DND-41 (cell line): Measurements from ENCODE around the gene GTF3C4.

Experiments used
- ATAC-seq: fragments of 200-7000 bp; cut with Tn5 transposase; 3 replicates; pipeline ENCODE4 v1.9.1; 2021; ENCODE audit warnings: low read depth; ENCODE audit not compliant: insufficient read depth
- DNase-seq: peaks from one replicate; pipeline ENCODE4 v3.0.0-alpha.2; 2020
- H2AFZ ChIP-seq: 2 replicates; pipeline ENCODE4 v1.6.0; 2012; ENCODE audit warnings: low read depth, low read length
- H3K27ac ChIP-seq: 2 replicates; pipeline ENCODE4 v1.5.1; 2012; ENCODE audit warnings: low read length, inconsistent platforms
- H3K27me3 ChIP-seq: fragments of 200-600 bp; sonication (generic); 2 replicates; pipeline ENCODE4 v1.6.0; 2012; ENCODE audit warnings: low read length, mild to moderate bottlenecking, inconsistent platforms; ENCODE audit not compliant: insufficient read depth, poor library complexity
- H3K36me3 ChIP-seq: 2 replicates; pipeline ENCODE4 v1.5.1; 2012; ENCODE audit warnings: low read length, inconsistent platforms; ENCODE audit not compliant: insufficient read depth
- H3K4me1 ChIP-seq: 2 replicates; pipeline ENCODE4 v1.5.1; 2012; ENCODE audit warnings: mild to moderate bottlenecking, low read length; ENCODE audit not compliant: insufficient read depth
- H3K4me2 ChIP-seq: 2 replicates; pipeline ENCODE4 v1.6.0; 2012; ENCODE audit warnings: mild to moderate bottlenecking, moderate library complexity, low read length, inconsistent platforms; ENCODE audit not compliant: insufficient read depth
- H3K4me3 ChIP-seq, 2 experiments: fragments of 200-600 bp in 1 of 2; shearing (Covaris generic) in 1 of 2; 2 replicates each; pipeline ENCODE4 v1.5.1; 2012 to 2016; ENCODE audit warnings: inconsistent platforms in 2 of 2, low read length in 2 of 2, mild to moderate bottlenecking in 2 of 2, low read depth in 1 of 2, moderate library complexity in 1 of 2
- H3K79me2 ChIP-seq: 2 replicates; pipeline ENCODE4 v1.6.0; 2012; ENCODE audit warnings: low read length, inconsistent platforms; ENCODE audit not compliant: insufficient read depth
- H3K9ac ChIP-seq: 2 replicates; pipeline ENCODE4 v1.6.0; 2012; ENCODE audit warnings: low read depth, mild to moderate bottlenecking, inconsistent platforms, low read length, moderate library complexity
- H3K9me3 ChIP-seq: 2 replicates; pipeline ENCODE4 v1.5.1; 2012; ENCODE audit warnings: low read length, moderate library complexity, mild to moderate bottlenecking, inconsistent platforms; ENCODE audit not compliant: insufficient read depth, severe bottlenecking
- H4K20me1 ChIP-seq: 2 replicates; pipeline ENCODE4 v1.6.0; 2012; ENCODE audit warnings: low read length; ENCODE audit not compliant: insufficient read depth
- EZH2 ChIP-seq: IDR thresholded peaks from 3 replicates; pipeline ENCODE4 v1.6.1; 2012; ENCODE audit warnings: borderline replicate concordance, low read depth, mild to moderate bottlenecking, moderate library complexity, low read length, inconsistent platforms; ENCODE audit not compliant: severe bottlenecking
- TF ChIP-seq, protein P1 (sequence below): IDR thresholded peaks from 2 replicates; pipeline ENCODE4 v1.5.1; 2012; ENCODE audit warnings: borderline replicate concordance, low read length, moderate library complexity, mild to moderate bottlenecking; ENCODE audit not compliant: poor library complexity, severe bottlenecking; ENCODE audit errors: extremely low read depth

Gene GTF3C4

DNA sequence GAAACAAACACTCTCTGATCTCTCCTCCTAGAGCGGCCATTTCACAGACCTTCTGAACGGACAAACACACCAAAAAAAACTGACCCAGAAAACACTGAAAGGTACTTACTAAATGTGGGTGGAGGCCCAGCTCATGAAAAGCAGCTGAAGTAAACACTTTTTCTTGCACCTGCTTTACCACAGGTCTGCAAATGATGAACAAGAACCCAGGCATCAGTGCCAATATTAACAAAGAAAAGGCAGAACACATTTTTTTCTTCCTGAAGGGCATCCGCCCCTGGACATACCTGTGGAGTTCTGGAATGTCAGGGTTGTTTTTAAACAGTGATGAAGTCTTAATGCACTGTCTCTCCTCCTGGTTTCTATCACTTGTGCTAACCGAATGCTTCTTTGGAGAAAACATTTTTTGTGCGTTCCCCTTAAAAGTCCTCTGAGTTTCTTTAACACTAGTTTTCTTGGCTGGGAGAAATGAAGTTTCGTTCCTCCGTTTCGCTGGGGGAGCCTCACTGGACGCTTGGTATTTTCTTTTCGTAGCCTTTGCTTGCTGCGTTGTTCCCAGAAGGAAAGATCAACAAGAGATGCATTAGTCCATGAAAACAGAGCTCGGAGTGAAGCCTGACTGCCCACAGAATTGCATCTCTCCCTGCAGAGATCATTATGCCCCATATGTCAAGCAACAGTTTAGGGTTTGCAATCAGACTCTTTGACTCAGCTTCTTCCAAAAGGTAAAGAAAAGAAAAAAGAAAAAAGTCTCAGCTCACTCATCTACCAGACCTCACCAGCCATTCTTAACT, 7.9 kb upstream of the GTF3C4 start:
- H3K4me1 ChIP-seq: no peaks in the 10 kb centered on the region
- no peak overlapping the region for H3K9ac ChIP-seq
- TF ChIP-seq, protein P1, sequence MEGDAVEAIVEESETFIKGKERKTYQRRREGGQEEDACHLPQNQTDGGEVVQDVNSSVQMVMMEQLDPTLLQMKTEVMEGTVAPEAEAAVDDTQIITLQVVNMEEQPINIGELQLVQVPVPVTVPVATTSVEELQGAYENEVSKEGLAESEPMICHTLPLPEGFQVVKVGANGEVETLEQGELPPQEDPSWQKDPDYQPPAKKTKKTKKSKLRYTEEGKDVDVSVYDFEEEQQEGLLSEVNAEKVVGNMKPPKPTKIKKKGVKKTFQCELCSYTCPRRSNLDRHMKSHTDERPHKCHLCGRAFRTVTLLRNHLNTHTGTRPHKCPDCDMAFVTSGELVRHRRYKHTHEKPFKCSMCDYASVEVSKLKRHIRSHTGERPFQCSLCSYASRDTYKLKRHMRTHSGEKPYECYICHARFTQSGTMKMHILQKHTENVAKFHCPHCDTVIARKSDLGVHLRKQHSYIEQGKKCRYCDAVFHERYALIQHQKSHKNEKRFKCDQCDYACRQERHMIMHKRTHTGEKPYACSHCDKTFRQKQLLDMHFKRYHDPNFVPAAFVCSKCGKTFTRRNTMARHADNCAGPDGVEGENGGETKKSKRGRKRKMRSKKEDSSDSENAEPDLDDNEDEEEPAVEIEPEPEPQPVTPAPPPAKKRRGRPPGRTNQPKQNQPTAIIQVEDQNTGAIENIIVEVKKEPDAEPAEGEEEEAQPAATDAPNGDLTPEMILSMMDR: no peak
- TF ChIP-seq EZH2: no peak

DNA sequence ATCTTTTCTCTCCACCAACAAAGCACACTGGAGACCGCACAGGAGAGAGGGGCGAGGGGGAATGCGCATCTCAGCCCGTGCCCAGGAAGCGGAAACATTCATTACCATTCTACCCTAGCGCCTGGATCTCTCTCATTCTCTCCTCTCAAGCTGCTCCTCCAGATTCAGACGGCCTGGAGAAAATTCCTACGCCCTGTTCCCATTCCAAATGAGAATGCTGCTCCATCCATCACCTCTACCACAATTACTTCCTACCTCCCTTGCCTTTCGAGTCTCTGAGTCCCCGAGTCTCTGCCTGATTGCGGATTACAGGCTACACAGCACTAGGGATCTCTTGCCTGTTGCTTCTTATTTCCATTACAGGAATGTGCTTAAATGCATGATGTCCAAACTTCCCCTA, 7.1 kb upstream of the GTF3C4 start:
- peaks cover 6% of the 10 kb centered on the region; the same call in 1 of the 2 replicates for H3K4me1 ChIP-seq
- H3K27me3 ChIP-seq: no peaks in the 10 kb centered on the region
- no peak overlapping the region for H3K4me3 ChIP-seq
- ATAC-seq (no peak), DNase-seq (no peak)
- H3K4me2 ChIP-seq: no peak overlapping the region
- H4K20me1 ChIP-seq: peaks cover 13% of the 10 kb centered on the region; the same call in 1 of the 2 replicates
- H3K79me2 ChIP-seq: peaks cover 57% of the 10 kb centered on the region
- no peak overlapping the region for H2AFZ ChIP-seq
- H3K27ac ChIP-seq: no peak overlapping the region
- no peak overlapping the region for H3K9ac ChIP-seq
- no peak for TF ChIP-seq EZH2
- TF ChIP-seq, protein P1: no peak
- no peaks in the 10 kb centered on the region for H3K9me3 ChIP-seq
- H3K36me3 ChIP-seq: peaks cover 47% of the 10 kb centered on the region

More for the DNA sequence above, 7.9 kb upstream of the GTF3C4 start:
- H4K20me1 ChIP-seq: peaks cover 13% of the 10 kb centered on the region; the same call in 1 of the 2 replicates
- H3K4me3 ChIP-seq: no peak overlapping the region
- DNase-seq: no peak
- no peaks in the 10 kb centered on the region for H3K27me3 ChIP-seq
- H3K4me2 ChIP-seq: no peak overlapping the region
- H3K27ac ChIP-seq: no peak overlapping the region
- peaks cover 55% of the 10 kb centered on the region for H3K36me3 ChIP-seq
- no peak for ATAC-seq
- no peaks in the 10 kb centered on the region for H3K9me3 ChIP-seq
- H3K79me2 ChIP-seq: peaks cover 49% of the 10 kb centered on the region
- H2AFZ ChIP-seq: no peak overlapping the region

DNA sequence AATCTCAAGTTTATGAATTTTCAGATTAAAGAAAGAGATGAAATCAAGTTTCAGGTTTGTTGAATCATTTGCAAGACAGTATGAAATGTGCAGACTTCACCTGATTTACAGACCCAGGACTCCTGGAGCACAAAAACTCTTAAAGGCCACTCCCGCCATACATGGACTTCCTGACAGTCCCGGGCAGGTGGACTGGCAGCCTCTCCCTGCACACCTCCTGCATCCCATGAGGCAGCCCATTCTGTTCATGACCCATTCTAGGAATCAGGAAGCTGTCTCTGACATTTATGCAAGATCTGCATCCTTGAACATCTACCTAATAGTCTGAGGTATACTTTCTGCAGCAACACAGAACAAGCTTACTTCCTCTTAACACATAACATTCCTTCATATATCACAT, 6.4 kb upstream of the GTF3C4 start:
- H3K9me3 ChIP-seq: no peaks in the 10 kb centered on the region
- H2AFZ ChIP-seq: no peak overlapping the region
- ATAC-seq (no peak), DNase-seq (no peak)
- H3K36me3 ChIP-seq: peaks cover 41% of the 10 kb centered on the region
- no peak overlapping the region for H3K27ac ChIP-seq
- peaks cover 62% of the 10 kb centered on the region for H3K79me2 ChIP-seq
- H3K4me1 ChIP-seq: peaks cover 9% of the 10 kb centered on the region; the same call in 1 of the 2 replicates
- no peaks in the 10 kb centered on the region for H3K27me3 ChIP-seq
- no peak overlapping the region for H3K4me2 ChIP-seq
- H4K20me1 ChIP-seq: peaks cover 13% of the 10 kb centered on the region; the same call in 1 of the 2 replicates
- H3K4me3 ChIP-seq: no peak overlapping the region
- no peak overlapping the region for H3K9ac ChIP-seq
- TF ChIP-seq, protein P1: no peak
- no peak for TF ChIP-seq EZH2
